RWPE1 (cell line): ENCODE measurements around the gene GRID1.

ENCODE experiments used
- CTCF ChIA-PET: fragments of 350-600 bp; sonication (Branson Sonifier 250); formaldehyde crosslinking; extraction: SDS; loops from one replicate; lab custom pipeline; 2021; lab: Yijun Ruan, JAX
- POLR2A ChIA-PET: fragments of 400-600 bp; formaldehyde crosslinking; extraction: SDS; loops from one replicate; lab custom pipeline; 2020; ENCODE audit warnings: antibody characterized with exemption; ENCODE audit not compliant: low non-redundant PET; lab: Yijun Ruan, JAX
- DNase-seq: peaks from one replicate; pipeline ENCODE4 v3.0.0; 2012; ENCODE audit warnings: low spot score
- H3K27ac ChIP-seq: fragments of 450-650 bp; 2 replicates; pipeline ENCODE4 v1.5.1; 2017
- TF ChIP-seq, protein P1 (sequence below): fragments of 450-650 bp; conservative IDR thresholded peaks from 2 replicates; pipeline ENCODE4 v1.5.1; 2017; ENCODE audit warnings: low read depth, mild to moderate bottlenecking

GRID1 gene

DNA sequence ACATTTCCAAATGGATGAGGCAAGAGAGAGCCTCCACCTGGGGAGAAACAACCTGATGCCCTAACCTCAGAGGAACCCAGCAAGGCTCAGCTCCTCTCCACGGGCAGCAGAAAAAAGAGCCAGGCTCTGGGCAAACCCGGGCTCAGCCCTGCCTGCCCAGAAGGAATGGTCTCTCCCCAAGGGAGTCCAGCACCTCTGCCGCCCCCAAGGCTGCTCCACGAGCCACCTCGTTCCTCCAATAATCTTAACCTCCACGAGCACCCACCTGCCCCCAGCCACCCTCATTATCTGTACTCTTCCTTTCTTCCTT is 154.2 kb downstream of the GRID1 start:
- POLR2A ChIA-PET = no interaction called here
- no peak overlapping the region for H3K27ac ChIP-seq
- TF ChIP-seq, protein P1, sequence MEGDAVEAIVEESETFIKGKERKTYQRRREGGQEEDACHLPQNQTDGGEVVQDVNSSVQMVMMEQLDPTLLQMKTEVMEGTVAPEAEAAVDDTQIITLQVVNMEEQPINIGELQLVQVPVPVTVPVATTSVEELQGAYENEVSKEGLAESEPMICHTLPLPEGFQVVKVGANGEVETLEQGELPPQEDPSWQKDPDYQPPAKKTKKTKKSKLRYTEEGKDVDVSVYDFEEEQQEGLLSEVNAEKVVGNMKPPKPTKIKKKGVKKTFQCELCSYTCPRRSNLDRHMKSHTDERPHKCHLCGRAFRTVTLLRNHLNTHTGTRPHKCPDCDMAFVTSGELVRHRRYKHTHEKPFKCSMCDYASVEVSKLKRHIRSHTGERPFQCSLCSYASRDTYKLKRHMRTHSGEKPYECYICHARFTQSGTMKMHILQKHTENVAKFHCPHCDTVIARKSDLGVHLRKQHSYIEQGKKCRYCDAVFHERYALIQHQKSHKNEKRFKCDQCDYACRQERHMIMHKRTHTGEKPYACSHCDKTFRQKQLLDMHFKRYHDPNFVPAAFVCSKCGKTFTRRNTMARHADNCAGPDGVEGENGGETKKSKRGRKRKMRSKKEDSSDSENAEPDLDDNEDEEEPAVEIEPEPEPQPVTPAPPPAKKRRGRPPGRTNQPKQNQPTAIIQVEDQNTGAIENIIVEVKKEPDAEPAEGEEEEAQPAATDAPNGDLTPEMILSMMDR = no peak
- CTCF ChIA-PET = no interaction called here
- no peak for DNase-seq

DNA sequence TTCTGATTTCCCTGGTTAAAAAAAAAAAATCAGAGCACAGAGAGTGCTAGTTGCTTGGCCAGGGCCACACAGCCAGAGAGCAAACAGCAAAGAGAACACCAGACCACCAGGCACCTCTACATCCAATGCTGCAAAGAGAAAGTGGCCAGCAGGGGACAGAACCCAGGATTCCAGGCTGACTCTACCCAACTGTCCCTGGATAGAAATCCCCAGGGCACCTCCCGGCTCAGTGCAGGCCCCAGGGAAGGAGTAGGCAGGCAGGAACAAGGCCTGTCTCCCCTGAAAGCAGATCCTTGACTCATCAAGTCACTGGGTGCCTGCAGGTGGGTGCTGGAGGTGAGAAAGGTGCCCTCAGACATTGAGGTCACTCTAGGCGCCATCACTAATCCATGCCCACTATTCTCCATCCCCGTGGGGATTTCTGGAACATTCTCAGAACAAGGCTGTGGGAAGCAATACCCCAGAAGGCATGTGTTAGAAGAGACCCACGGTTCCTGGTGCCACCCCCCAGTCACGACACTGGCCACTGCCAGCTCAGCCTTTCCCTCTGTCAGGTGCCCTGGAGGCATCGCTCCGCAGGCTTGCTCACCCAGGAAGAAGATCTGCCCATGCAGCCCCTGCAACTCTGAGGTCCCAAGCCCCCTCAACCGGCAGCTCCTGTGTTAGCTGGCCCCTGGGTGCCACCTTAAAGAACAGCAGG is 154.8 kb downstream of the GRID1 start:
- POLR2A ChIA-PET = no interaction called here
- CTCF ChIA-PET = interaction anchor here (1.0 kb wide), 1 partner anchor 14 kb away, joined by 3 read pairs; no protein-coding TSS in a partner anchor
- no peak for DNase-seq
- no peak overlapping the region for H3K27ac ChIP-seq
- TF ChIP-seq, protein P1 = no peak

DNA sequence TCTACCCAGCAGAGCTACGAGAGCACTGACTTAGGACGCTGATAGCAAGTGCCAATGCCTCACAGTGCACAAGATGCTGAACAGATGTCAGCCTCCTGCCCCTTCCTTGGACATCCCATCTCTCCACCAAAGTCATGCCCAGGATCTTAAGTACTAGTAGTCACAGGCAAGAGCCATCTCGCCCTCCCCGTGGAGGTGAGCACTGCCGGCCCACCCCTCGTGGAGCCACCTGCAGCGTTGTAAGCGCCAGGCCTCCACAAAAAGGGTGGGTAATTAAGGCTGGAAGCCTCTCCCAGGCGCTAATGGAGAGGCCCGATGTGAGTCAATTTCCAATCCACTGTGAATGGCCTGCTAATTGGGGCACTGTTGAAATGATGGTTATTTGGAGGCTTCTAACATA is 156.2 kb downstream of the GRID1 start:
- no peak overlapping the region for H3K27ac ChIP-seq
- ChIA-PET POLR2A (no interaction called here), CTCF (no interaction called here)
- TF ChIP-seq, protein P1 = no peak
- no peak for DNase-seq

DNA sequence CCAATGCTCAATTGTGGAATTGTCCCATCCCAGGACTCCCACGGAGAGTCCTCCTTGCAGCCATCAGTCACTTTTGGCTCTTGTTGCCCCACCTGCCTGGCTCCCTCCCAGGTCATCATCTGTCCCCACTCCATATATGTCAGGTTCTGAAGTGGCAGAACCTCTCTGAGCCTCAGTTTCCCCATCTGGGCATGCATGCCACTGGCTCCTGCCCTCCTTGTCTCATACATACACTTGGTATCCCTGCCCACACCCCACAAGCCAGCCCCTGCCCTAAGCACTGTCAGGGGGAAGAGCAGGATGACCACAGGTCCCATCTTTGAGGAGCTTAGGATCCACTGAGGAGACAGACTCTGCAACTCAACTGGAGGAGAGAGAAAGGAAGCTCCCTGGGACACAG is 156.9 kb downstream of the GRID1 start:
- ChIA-PET POLR2A (no interaction called here), CTCF (interaction anchor here (0.6 kb wide), 1 partner anchor 137 kb away, joined by 3 read pairs; no protein-coding TSS in a partner anchor)
- no peak overlapping the region for H3K27ac ChIP-seq
- no peak for DNase-seq
- TF ChIP-seq, protein P1 = no peak

DNA sequence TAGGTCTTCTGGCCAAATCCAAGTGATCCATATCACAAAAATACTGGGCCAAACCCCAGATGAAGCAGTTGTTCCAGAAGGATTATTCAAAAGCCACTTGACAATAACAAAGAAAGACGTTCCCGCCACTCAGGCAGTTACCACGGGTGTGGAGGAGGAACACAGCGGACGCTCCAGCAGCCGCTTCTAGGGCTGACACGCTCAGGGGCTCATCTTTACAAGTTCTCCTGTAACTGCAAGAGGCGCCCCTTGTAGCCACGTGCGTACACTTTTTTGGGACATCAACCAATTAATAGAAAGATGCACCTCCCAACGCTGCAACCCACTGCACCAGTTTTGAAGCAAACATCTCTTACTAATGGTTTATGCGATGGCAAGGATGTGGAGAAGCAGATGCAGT is 159.4 kb downstream of the GRID1 start:
- ChIA-PET CTCF (no interaction called here), POLR2A (no interaction called here)
- no peak for DNase-seq
- H3K27ac ChIP-seq = no peak overlapping the region
- TF ChIP-seq, protein P1 = no peak

DNA sequence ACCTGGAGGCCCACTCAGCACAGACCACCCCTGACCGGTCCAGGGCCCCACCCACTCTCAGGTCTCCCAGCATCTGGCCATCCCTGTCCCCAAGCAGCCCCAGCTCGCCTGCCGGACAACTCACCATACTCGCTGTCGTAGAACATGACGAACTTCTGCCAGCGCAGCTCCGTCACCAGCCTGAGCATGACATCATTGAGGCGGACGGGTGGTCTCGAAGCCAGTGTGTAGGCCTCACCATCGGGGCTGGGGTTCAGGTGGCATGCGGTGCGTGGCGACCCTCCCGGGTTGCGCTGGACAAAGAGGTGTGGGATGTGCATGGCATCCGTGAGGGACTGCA is 160.4 kb downstream of the GRID1 start:
- TF ChIP-seq, protein P1 = no peak
- DNase-seq = no peak
- CTCF ChIA-PET = no interaction called here
- no peak overlapping the region for H3K27ac ChIP-seq
- POLR2A ChIA-PET = no interaction called here
